IMR-90 (cell line): ENCODE measurements around the gene MRPL12. TPM values are rescaled to one million over a fixed set of nuclear protein-coding genes. Genes with fewer than 3 reads are reported as not detected.

ENCODE experiments used
- ATAC-seq: fragments of 200-7000 bp; cut with Tn5 transposase; 2 replicates; pipeline ENCODE4 v1.9.1; 2020; ENCODE audit warnings: low read depth, mild to moderate bottlenecking, moderate library complexity
- BruUV-seq: library from RNA; stranded (reverse); fragments of 400-500 nt; replicated peaks from 2 replicates; lab custom pipeline; 2021; lab: Mats Ljungman, UMichigan
- CTCF ChIA-PET: fragments of 300-600 bp; formaldehyde crosslinking; extraction: SDS; loops from one replicate; lab custom pipeline; 2021; ENCODE audit warnings: antibody characterized with exemption; lab: Yijun Ruan, JAX
- POLR2A ChIA-PET: fragments of 300-600 bp; sonication (Branson Sonifier 250); formaldehyde crosslinking; loops from one replicate; lab custom pipeline; 2022; ENCODE audit warnings: antibody characterized with exemption; ENCODE audit not compliant: unreplicated experiment; lab: Charles Lee
- DNase-seq: peaks from one replicate; pipeline ENCODE4 v3.0.0; 2013
- H2AFZ ChIP-seq: replicated peaks from 2 replicates; pipeline ENCODE3; 2013; ENCODE audit warnings: low read length, mild to moderate bottlenecking; ENCODE audit not compliant: poor library complexity
- H2AK5ac ChIP-seq: 2 replicates; pipeline ENCODE4 v1.6.1; 2013; ENCODE audit warnings: low read depth, low read length, inconsistent platforms
- H2AK9ac ChIP-seq: replicated peaks from 2 replicates; pipeline ENCODE3; 2013; ENCODE audit warnings: mild to moderate bottlenecking, low read depth, low read length, moderate library complexity; ENCODE audit not compliant: poor library complexity
- H2BK120ac ChIP-seq: 2 replicates; pipeline ENCODE4 v1.6.1; 2013; ENCODE audit warnings: low read depth, low read length, inconsistent platforms
- H2BK15ac ChIP-seq: 3 replicates; pipeline ENCODE4 v1.6.1; 2013; ENCODE audit warnings: low read depth, low read length, inconsistent platforms
- H2BK20ac ChIP-seq: 2 replicates; pipeline ENCODE4 v1.6.1; 2013; ENCODE audit warnings: low read depth, mild to moderate bottlenecking, inconsistent platforms, low read length, moderate library complexity
- H2BK5ac ChIP-seq: 2 replicates; pipeline ENCODE4 v1.6.1; 2013; ENCODE audit warnings: mild to moderate bottlenecking, low read depth, low read length, inconsistent platforms; ENCODE audit not compliant: poor library complexity, severe bottlenecking
- H3K14ac ChIP-seq: replicated peaks from 2 replicates; pipeline ENCODE4 v1.6.1; 2013; ENCODE audit warnings: low read depth, low read length, inconsistent platforms
- H3K18ac ChIP-seq: 2 replicates; pipeline ENCODE4 v1.6.1; 2013; ENCODE audit warnings: low read depth, low read length, control low read depth
- H3K23ac ChIP-seq: 2 replicates; pipeline ENCODE4 v1.6.1; 2013; ENCODE audit warnings: low read depth, low read length, inconsistent platforms
- H3K27ac ChIP-seq: 2 replicates; pipeline ENCODE4 v1.5.1; 2013; ENCODE audit warnings: mild to moderate bottlenecking, control low read depth, low read length; ENCODE audit not compliant: insufficient read depth
- H3K27me3 ChIP-seq: 2 replicates; pipeline ENCODE4 v1.6.1; 2013; ENCODE audit warnings: low read length; ENCODE audit not compliant: control insufficient read depth, insufficient read depth
- H3K36me3 ChIP-seq: 2 replicates; pipeline ENCODE4 v1.6.1; 2013; ENCODE audit warnings: low read length, mixed read lengths; ENCODE audit not compliant: control insufficient read depth, insufficient read depth
- H3K4ac ChIP-seq: 2 replicates; pipeline ENCODE4 v1.6.1; 2013; ENCODE audit warnings: low read depth, low read length, inconsistent platforms
- H3K4me1 ChIP-seq: 2 replicates; pipeline ENCODE4 v1.6.1; 2013; ENCODE audit warnings: low read length, mixed read lengths; ENCODE audit not compliant: control insufficient read depth, insufficient read depth
- H3K4me2 ChIP-seq: 2 replicates; pipeline ENCODE4 v1.6.1; 2013; ENCODE audit warnings: low read depth, mild to moderate bottlenecking, control low read depth, low read length, moderate library complexity
- H3K4me3 ChIP-seq: 2 replicates; pipeline ENCODE4 v1.5.1; 2013; ENCODE audit warnings: low read depth, mild to moderate bottlenecking, control low read depth, low read length, moderate library complexity; ENCODE audit not compliant: insufficient read depth
- H3K56ac ChIP-seq: 2 replicates; pipeline ENCODE4 v1.6.1; 2013; ENCODE audit warnings: low read length, inconsistent platforms; ENCODE audit not compliant: insufficient read depth; ENCODE audit errors: extremely low read depth
- H3K79me1 ChIP-seq, 2 experiments: 2 replicates each; pipeline ENCODE4 v1.6.1; 2013; ENCODE audit warnings: low read length in 2 of 2, inconsistent platforms in 1 of 2, low read depth in 1 of 2
- H3K9ac ChIP-seq: 2 replicates; pipeline ENCODE4 v1.6.1; 2013; ENCODE audit warnings: low read depth, low read length, control low read depth
- H3K9me1 ChIP-seq: 2 replicates; pipeline ENCODE4 v1.6.1; 2013; ENCODE audit warnings: low read length, inconsistent platforms; ENCODE audit not compliant: insufficient read depth
- H3K9me3 ChIP-seq: 2 replicates; pipeline ENCODE4 v1.6.1; 2013; ENCODE audit warnings: low read length; ENCODE audit not compliant: control insufficient read depth, insufficient read depth
- H4K20me1 ChIP-seq: 2 replicates; pipeline ENCODE4 v1.6.1; 2013; ENCODE audit warnings: low read length, inconsistent platforms; ENCODE audit not compliant: insufficient read depth
- H4K5ac ChIP-seq: 2 replicates; pipeline ENCODE4 v1.6.1; 2013; ENCODE audit warnings: mild to moderate bottlenecking, low read depth, low read length, control low read depth
- H4K8ac ChIP-seq, 2 experiments: 2 replicates each; pipeline ENCODE4 v1.6.1; 2013; ENCODE audit warnings: low read depth in 2 of 2, low read length in 2 of 2, control low read depth in 1 of 2, inconsistent platforms in 1 of 2
- H4K91ac ChIP-seq: 2 replicates; pipeline ENCODE4 v1.6.1; 2013; ENCODE audit warnings: low read depth, low read length, inconsistent platforms; ENCODE audit not compliant: insufficient read depth
- BHLHE40 ChIP-seq: fragments of 150-350 bp; IDR thresholded peaks from 2 replicates; pipeline ENCODE4 v1.6.1; 2016; ENCODE audit warnings: mild to moderate bottlenecking, low read depth, low read length
- CEBPB ChIP-seq: IDR thresholded peaks from 2 replicates; pipeline ENCODE4 v1.6.1; 2012; ENCODE audit warnings: low read depth, low read length, improper control_type of control experiment
- CHD1 ChIP-seq: IDR thresholded peaks from 2 replicates; pipeline ENCODE4 v1.6.1; 2012; ENCODE audit warnings: low read depth, low read length, improper control_type of control experiment
- CTCF ChIP-seq: conservative IDR thresholded peaks from 2 replicates; pipeline ENCODE4 v1.5.1; 2012; ENCODE audit warnings: mild to moderate bottlenecking, low read depth, low read length, improper control_type of control experiment
- FOS ChIP-seq: fragments of 150-350 bp; IDR thresholded peaks from 2 replicates; pipeline ENCODE4 v1.6.1; 2016; ENCODE audit warnings: low read depth, low read length
- MAFK ChIP-seq: IDR thresholded peaks from 2 replicates; pipeline ENCODE4 v1.6.1; 2012; ENCODE audit warnings: low read depth, low read length, improper control_type of control experiment
- MXI1 ChIP-seq: IDR thresholded peaks from 2 replicates; pipeline ENCODE4 v1.6.1; 2012; ENCODE audit warnings: low read depth, mild to moderate bottlenecking, low read length, moderate library complexity, borderline replicate concordance
- NFE2L2 ChIP-seq: fragments of 150-350 bp; IDR thresholded peaks from 2 replicates; pipeline ENCODE4 v1.6.1; 2016; ENCODE audit warnings: low read depth, mild to moderate bottlenecking, low read length
- POLR2A ChIP-seq: IDR thresholded peaks from 2 replicates; pipeline ENCODE4 v1.6.1; 2012; ENCODE audit warnings: mild to moderate bottlenecking, low read depth, low read length
- RAD21 ChIP-seq: IDR thresholded peaks from 2 replicates; pipeline ENCODE4 v1.6.1; 2012; ENCODE audit warnings: low read length, improper control_type of control experiment
- RFX5 ChIP-seq: IDR thresholded peaks from 2 replicates; pipeline ENCODE4 v1.8.0; 2012; ENCODE audit warnings: low read depth, mild to moderate bottlenecking, low read length, moderate library complexity
- SMC3 ChIP-seq: fragments of 150-350 bp; IDR thresholded peaks from 2 replicates; pipeline ENCODE4 v1.6.1; 2016; ENCODE audit warnings: low read depth, mild to moderate bottlenecking, antibody characterized with exemption, low read length, moderate library complexity
- WGBS, 2 experiments: methylation state at CpG; one replicate each; pipeline versions ENCODE4 v1.1.5 to v1.1.7; 2013; ENCODE audit warnings: missing lambda C conversion rate in 2 of 2; ENCODE audit not compliant: insufficient read length in 1 of 2; ENCODE audit errors: extremely low coverage in 2 of 2; 5-methylcytosine and 5-hydroxymethylcytosine counted together
- dilution Hi-C: fragments of 300-500 bp; cut with HindIII; formaldehyde crosslinking; loops from one replicate; pipeline ENCODE4 v1.14.3; 2018; ENCODE audit warnings: low sequenced_read_pairs; ENCODE audit not compliant: unreplicated experiment
- in situ Hi-C: fragments of 300-500 bp; cut with MboI; formaldehyde crosslinking; loops from 3 replicates; pipeline ENCODE4 v1.14.3; 2019; ENCODE audit warnings: low sequenced_read_pairs, inconsistent platforms, mixed read lengths
- intact Hi-C: fragments of 100-400 bp; cut with micrococcal nuclease; formaldehyde crosslinking; loops from 2 replicates; pipeline ENCODE4 v1.10.0; 2022
- polyA plus RNA-seq, 3 experiments: library from polyadenylated mRNA; depleted of rRNA; stranded (reverse); fragments of >200 nt; gene quantifications; 2 replicates each; pipeline ENCODE4 v1.2.3, GENCODE V29; 2012; ENCODE audit warnings: low replicate concordance in 1 of 3
- total RNA-seq: library from RNA; depleted of rRNA; stranded (reverse); fragments of >200 nt; gene quantifications from 2 replicates; pipeline ENCODE4 v1.2.3, GENCODE V29; 2012

MRPL12 gene
- total and polyA plus RNA-seq, 2 of the 4 experiments (the other 2 are of a cell fraction) = 17.2 to 111 TPM

- H2AK9ac ChIP-seq = no peak overlapping the region
Measured at GRCh38 chr17:81720267-81721071, 17.3 kb downstream of the MRPL12 start.

More at GRCh38 chr17:81720267-81721071, 17.3 kb downstream of the MRPL12 start:
- DNase-seq (no peak), ATAC-seq (no peak)
- dilution Hi-C loops = no loop called here
- intact Hi-C loops = no loop called here
- no peak for TF ChIP-seq NFE2L2
- TF ChIP-seq RFX5 = no peak
- no peak for TF ChIP-seq BHLHE40
- TF ChIP-seq SMC3 = no peak
- TF ChIP-seq FOS = no peak
- TF ChIP-seq CEBPB = no peak
- TF ChIP-seq CHD1 = no peak
- no peak for TF ChIP-seq POLR2A
- TF ChIP-seq RAD21 = no peak
- TF ChIP-seq MXI1 = no peak
- no peak for TF ChIP-seq MAFK
- no peak for TF ChIP-seq CTCF
- H3K9me1 ChIP-seq = no peaks in the 10 kb centered on the region
- no peak overlapping the region for H4K5ac ChIP-seq
- H3K4me2 ChIP-seq = no peak overlapping the region
- H4K91ac ChIP-seq = no peak overlapping the region
- H4K8ac ChIP-seq = no peak overlapping the region
- no peak overlapping the region for H2AFZ ChIP-seq
- no peaks in the 10 kb centered on the region for H3K27me3 ChIP-seq
- in situ Hi-C loops = no loop called here
- no peak overlapping the region for H3K14ac ChIP-seq
- no peak overlapping the region for H2BK120ac ChIP-seq
- H4K20me1 ChIP-seq = no peaks in the 10 kb centered on the region
- H2BK20ac ChIP-seq = no peak overlapping the region
- H3K4me1 ChIP-seq = no peaks in the 10 kb centered on the region
- no peak overlapping the region for H3K18ac ChIP-seq
- CTCF ChIA-PET = no interaction called here
- POLR2A ChIA-PET = no interaction called here
- no peak overlapping the region for H3K4me3 ChIP-seq
- no peak overlapping the region for H3K9ac ChIP-seq
- H3K56ac ChIP-seq = no peak overlapping the region
- BruUV-seq = no TSS peak
- no peak overlapping the region for H3K23ac ChIP-seq
- no peak overlapping the region for H3K4ac ChIP-seq
- no peaks in the 10 kb centered on the region for H3K9me3 ChIP-seq
- H3K36me3 ChIP-seq = peaks cover 2% of the 10 kb centered on the region; the same call in 1 of the 2 replicates
- WGBS, 2 experiments = 81% methylated on average over 21 of the region's 33 CpGs; no CpG with 5 or more reads in 1 of the 2 experiments
- H3K27ac ChIP-seq = no peak overlapping the region
- H3K79me1 ChIP-seq = no peaks in the 10 kb centered on the region
- no peak overlapping the region for H2BK15ac ChIP-seq
- no peak overlapping the region for H2AK5ac ChIP-seq
- H2BK5ac ChIP-seq = no peak overlapping the region
